GM19043 (cell line): ENCODE results near the gene TUBAL3.

Experiments
- ATAC-seq: cut with Tn5 transposase; IDR thresholded peaks from one replicate; pipeline ENCODE4 v1.9.1; 2021; ENCODE audit warnings: low read depth; ENCODE audit not compliant: unreplicated experiment

TUBAL3 gene

DNA sequence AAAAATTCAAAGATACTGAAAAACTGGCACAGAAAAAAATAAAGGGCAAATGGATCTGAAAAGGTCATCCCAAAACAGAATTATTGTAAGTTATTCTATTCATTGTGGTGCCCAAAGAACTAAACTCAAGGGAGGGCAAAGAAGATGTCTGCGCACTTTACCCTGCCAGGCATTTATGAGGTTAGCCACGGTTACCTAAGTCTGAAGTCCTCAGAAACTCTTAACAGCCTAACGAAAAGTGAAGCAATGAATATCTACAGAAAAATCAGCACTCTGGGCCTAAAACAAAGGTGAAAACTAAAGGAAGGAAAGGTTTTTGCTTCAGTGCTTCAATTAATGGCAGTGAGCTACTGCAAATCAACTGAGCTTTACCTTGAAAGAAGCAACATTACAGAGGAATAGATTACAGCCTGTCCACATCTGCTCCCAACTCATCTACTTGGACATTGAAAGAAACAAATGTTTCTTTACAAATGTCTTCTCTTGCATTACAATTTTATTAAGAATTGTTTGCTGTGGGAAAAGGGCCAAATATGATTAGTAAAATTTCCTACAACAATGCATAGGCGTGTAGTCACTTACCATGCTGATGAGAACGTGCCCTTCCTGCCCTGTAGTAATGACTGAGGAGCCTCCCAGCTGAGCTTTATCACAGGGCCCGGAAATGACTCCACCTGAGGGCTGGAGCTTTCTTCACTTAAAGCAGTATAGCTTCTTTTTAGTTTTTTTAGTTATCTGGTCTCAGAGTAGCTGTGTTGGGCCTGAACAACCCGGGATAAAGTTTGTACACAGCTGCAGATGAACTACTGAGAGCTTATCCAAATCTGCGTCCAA lies at the start of gene TUBAL3:
Gene TUBAL3 (minus strand): TSS at position 621 of the 834 bp plus-strand sequence. CDS start 36 bp downstream, at position 585.
- no peak for ATAC-seq

DNA sequence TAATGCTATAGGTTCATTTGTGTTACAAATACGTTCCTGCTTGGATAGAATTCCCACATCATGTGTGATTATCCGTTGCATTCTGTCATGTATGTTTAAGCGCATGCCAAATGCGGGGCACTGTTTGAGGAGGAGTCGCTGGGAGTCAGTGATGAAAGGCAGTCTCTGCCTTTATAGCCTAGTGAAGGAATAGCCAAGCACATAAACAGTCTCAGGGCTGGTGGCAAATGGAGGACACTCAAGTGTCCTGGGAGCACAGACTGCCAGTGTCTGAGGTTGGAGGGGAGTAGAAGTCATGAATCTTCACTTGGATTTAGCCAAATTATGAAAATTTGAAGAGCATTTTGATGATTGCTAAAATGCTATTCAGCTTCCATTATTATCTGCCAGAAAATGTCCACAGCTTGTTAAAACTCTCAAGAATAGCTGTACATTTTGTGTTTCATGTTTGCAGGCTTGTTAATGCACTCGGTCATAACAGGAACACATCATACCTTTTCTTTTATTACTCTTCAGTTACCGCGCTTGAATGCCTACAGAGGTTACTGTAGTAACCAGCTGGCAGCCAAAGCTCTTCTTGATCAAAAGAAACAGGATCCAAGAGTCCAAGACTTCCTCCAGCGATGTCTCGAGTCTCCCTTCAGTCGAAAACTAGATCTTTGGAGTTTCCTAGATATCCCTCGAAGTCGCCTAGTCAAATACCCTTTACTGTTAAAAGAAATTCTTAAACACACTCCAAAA lies 49.3 kb upstream of the TUBAL3 start:
- no peak for ATAC-seq

DNA sequence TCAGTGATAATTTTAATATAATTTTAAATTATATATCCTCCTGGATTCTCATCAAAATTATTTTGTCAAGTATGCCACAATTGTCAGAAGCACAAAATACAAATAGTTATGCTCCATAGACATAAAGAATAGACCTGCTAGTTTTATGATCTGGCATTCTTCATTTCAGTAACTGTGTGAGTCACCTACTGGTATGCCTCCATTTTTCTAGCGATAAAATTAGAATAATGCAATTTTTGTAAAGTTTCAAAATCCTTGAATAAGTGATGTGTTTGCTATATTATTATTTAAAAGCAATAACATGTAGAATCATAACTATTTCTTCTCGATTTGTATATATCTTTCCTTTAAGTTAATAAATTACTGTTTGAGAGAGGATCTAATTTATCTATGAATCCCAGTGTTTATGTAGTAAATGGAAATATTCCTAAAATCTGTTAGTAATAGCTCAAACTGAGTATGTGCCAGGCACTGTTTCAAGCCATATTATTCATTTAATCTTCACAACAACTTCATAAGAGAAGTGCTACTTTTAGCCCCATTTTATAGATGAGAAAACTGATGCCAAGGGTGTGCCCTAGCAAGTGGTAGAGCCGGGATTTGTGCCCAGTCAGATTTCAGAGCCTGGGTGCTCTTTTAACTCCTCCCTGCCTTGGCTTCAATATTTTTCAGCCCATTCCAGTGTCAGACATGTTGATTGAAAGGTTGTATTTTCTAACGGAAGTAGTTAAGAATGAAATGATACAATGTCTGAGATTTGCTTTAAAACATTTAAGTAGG lies 46.2 kb upstream of the TUBAL3 start:
- no peak for ATAC-seq

DNA sequence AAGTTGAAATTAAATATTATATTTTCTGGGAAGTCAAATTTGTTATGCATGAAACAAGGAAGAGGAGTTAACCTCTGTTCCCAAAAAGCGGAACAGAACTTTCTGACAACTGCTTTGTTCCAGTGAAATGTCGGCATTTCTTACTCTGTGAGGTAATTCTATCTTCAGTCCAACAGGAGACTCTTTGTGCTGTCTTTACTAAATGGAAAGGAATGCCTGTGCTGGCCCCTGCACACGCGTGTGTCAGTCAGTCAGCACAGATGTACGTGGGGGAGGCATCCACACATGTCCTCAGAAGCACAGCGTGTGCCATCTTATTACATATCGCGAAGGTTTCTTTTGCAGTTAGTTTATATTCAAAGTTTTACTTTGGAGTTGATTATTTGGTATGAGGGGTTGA lies 45.2 kb upstream of the TUBAL3 start:
- ATAC-seq = no peak

DNA sequence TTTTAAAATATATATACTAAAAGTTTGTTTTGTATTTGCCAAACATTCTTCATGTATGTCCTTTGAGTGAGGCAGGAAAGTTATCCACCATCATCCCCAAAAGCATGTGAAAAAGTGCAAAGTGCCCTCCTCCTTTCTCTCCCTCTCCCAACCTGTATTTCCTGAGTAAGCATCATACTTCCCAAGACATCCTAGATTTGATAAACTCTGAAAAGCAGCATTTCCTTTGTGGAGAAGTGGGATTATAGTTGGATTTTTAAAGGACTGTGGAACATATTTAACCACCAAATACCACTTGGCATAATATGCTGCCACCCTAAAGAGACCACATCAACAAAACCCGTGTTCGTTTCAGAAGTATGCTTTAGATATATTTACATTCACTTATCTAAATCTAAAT lies 44.6 kb upstream of the TUBAL3 start:
- no peak for ATAC-seq

DNA sequence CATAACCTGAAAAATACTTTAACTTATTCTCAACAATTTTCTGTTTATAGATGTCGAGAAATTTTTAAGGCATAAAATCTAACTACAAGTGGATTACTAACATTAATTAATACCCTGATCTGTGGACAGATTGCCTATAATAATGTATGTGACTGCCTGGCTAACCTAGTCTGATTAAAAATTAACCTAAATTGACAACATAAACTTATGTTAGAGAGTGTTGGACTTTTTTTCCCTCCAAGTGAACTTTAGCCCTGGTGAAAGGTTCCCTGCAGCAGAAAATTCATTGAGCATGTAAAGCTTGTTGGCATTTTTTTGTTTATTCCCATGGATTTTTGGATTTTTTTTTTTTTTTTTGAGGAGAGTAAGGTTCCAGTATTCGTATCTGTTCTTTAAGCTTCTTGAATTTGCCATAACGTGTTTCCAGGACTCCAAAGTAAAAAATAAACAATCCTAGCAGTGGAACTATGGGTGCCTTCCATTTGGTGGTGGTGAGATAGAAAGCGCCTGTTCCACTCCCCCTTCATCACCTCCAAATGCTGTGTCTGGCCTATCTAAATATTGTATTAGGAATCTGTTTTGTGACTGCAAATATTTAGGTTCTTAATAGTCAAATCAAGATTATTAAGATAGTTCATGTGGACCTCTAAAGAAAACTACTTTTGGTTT lies 43.8 kb upstream of the TUBAL3 start:
- ATAC-seq = no peak

DNA sequence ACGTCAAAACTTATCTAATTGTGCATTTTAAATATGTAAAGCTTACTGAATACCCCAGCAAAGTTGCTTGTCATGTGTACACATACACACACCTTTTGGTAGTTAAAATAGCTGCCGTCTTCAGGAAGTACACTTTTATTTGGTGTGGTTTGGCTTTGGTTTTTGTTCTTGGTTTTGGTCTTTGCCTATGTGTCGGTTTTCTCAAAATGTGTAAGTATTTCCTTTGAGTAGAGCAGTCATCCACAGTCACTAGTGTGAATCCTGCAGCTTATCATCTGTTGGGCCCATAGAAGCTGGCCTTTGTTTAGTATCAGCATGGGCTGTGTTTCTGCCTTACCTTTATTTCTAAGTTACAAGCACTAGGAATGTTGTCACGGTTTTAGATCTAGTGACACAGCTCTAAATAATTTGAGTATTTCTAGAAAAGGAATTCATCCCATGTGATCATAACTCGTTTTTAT lies 43.0 kb upstream of the TUBAL3 start:
- ATAC-seq = peak; percentile 54

DNA sequence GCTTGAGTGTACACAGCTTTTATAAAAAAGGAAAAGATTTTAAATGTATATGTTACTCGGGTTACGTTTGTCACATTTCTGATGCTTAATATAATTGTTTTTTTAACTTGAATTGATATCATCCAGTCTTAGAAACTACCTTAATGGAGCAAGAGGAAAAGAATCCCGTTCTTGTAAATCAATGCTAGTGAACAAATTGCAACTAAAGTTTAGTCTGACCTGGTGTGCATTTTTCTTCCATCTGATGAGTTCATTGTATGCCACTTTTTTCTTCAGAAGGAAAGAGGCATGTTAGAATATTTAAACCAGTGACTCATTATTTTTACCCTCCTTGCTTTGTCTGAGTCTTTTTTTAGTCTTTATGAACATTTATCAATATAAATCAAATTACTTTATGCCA lies 42.4 kb upstream of the TUBAL3 start:
- ATAC-seq = no peak

DNA sequence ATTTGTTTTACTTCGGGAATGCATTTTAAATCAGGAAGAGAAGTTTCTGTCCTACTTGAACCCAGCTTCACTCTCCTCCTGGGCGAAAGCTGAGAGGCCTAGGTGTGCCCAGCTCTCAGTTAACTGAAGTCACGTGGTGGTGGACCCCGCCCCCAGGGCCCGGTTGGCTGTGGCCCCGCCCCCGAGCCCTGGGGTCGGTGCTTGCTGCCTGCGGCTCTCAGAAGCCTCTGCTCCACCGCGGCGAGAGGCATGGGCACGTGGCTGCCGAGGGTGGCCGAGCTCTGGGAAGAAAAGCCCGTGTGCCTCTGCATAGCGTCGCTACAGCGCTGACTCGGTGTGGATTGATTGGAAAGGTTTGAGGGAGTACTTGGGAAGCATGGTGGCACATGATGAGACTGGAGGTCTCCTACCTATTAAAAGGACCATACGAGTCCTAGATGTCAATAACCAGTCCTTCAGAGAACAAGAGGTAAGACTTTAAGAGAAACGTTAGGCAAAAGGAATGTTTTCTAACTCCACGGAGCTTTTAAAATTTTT lies 41.8 kb upstream of the TUBAL3 start:
- peak; percentile 31 for ATAC-seq

DNA sequence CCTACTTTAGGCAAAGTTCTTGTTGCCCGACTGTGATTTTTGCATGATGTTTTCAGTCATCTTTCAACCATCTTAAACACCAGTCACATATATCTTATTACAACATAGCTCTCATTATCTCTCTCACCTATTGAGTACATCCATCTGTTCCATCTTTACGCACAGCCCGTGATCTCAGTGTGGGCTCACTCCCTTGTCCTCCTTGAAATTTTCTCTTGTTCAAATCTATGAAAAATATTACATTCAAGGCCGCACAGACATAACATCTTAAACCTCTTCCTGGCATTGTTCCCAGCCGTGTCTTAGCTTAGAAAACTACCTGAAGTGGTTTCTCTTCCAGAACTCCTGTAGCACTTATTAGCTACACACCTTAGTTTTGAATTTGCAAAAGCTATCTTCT lies 40.4 kb upstream of the TUBAL3 start:
- no peak for ATAC-seq

DNA sequence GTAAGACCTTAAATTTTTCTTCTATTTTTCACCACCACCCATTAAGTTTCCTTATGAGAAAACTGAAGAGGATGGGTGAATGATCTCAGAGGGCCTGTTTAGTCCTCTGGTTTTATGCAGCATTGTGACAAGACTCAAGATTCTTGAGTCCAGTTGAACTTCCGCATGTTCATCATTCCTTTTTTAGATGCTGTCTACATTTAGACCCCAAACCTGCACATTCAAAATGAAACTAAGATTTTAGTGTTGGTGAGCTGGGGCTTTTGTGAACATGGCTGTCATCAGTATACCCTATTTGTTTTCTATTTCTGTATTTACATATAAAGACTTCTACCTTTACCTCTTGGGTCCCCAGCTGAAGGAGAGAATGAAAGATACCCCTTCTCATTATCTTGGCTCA lies 38.8 kb upstream of the TUBAL3 start:
- ATAC-seq = peak; percentile 75

DNA sequence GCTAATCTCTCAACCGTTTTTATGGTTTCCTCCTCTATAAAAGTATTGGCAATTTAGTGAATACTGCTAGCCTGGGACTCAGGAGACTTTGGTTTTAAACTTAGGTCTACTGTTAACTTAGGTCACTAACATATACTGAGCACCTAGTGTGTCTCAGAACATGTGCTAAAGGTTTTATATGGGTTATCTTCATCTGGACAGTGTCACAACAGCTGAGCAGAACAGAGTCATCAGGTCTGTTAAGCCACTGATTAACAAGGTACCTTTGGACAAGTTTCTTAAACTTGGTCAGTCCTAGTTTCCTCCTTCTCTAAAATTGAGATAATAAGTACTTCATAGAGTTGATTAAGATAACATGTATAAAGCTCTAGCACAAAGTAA lies 38.4 kb upstream of the TUBAL3 start:
- ATAC-seq = peak; percentile 33

DNA sequence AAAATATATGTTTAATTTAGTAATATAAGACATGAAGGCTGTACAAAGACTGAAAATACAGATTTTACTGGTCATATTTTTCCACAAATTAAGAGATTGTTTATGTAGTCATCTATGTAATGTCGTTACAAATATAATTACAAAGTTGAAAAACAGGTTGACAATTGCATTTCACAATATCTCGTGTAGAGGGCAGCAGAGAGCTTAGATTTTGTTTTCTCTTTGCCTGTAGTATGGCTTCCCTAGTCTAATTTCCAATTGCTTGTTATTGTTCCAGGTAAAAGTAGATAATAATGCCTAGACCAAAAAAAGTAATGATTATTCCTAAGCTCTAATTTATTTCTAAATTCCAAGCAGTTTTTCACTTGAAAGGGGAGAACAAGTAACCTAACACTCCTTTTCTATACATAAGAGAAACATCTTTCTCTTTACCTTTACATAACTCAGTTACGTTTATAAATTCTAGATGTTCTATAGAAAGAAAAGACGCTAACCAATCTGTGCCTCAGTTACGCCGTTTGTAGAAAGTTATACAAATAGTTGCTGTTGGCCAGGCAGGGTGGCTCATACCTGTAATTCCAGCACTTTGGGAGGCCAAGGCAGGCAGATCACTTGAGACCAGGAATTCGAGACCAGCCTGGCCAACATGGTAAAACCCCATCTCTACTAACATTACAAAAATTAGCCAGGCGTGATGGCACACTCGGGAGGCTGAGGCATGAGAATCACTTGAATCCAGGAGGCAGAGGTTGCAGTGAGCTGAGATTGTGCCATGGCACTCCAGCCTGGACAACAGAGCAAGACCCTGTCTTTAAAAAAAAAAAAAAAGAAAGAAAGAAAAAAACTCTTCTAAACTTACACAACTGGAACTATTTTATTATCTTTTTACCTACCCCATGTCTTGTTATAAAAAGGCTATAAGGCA lies 37.7 kb upstream of the TUBAL3 start:
- ATAC-seq = no peak

DNA sequence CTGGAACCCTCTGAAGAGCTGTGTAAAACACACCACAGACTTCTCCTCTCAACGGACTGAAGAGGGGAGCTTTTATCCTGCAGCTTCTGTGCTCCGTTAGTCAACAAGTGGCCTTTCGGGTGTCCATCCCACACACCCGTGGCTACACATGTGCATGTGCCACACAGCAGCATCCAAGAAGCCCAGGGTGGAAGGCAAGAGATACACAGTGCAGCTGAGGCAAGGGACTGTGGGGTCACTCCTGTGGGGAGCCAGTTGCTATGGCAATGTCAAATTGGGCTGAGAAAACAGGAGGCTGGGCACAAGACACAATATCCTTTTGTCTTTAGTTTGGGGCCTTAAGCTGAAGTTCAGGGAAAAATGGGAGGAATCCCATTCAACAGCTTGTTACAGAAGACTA lies 36.5 kb upstream of the TUBAL3 start:
- no peak for ATAC-seq

DNA sequence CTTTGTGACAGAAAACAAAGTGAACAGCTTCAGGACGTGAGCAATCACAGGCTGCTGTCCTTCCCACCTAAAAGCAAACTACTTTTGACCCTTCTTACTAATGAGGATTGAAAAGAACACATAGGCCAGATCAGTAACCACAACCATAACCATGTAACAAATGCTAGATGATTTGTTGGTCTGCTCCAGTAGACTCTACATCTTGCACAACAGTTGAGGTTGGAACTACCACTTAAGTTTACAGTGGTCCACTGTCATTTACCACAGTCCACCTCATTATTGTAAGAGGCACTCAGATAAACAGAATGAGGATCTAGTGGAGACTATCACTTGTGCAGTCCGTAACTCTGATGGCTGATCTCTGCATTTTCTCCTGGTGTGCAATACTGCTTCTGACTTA lies 35.6 kb upstream of the TUBAL3 start:
- no peak for ATAC-seq

DNA sequence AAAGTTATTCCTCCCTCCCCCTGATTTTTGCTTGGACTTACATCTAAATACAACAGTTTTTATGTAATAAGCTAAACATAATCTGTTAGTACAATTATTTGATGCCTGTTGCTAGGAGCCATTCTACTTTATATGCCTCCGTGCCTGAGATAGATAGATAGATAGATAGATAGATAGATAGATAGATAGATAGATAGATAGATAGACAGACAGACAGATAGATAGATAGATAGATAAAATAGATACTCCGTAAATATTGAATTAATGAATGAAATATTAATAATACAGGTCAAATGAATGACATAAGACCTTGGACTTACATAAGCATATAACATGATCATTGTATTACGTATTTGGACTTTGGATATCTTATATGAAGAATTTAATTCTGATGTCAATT lies 30.7 kb upstream of the TUBAL3 start:
- no peak for ATAC-seq

DNA sequence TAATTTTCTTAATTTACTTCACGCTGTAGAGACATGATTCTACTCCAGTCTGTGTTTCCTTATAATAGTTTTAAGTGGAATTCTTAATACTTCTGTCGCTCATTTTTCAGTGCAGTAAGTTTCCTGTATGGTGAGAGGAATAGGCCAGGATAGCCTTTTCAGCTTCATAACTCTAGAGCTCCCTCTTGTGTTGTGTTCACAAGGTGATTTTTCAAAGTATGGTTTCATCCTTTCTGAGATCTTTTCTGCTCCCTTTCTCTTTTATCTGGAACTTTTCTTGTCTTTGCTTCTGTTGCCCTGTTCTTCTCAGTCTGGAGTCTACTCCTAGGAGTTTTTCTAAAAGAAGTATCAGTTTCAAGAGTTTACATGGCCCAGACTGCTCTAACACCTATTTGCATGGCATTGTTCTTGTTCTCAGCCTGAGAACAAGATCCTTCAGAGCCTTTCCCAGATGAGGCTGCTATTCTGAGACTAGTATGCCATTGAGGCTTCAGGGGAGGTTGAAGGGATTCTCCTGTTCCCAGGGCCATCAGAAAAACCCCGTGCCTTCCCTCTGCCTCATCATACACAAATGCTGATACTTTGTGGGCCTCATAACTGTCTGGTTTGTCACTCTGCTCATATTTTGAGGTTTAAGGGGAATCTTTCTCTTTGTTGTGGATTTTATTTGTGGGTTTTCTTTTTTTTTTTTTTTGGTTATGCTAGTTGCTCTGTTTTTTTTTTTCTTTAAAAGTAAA lies 29.6 kb upstream of the TUBAL3 start:
- ATAC-seq = no peak

DNA sequence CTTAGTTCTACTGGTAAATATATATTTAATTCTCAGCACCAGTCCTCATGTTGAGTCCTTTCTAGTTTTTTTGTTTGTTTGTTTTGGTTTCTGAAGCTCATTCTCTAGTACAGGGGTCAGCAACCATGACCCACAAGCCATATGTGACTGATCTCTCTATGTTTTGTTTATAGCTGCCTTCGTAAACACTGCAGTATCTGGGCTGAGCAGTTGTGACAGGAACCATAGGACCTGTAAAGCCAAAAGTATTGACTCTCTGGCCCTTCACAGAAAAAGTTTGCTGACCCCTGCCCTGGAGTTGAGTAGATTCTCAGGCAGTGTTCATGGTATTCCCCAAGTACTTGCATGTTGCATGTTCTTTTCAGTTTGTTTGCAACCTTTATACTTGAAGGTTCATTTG lies 28.6 kb upstream of the TUBAL3 start:
- no peak for ATAC-seq

DNA sequence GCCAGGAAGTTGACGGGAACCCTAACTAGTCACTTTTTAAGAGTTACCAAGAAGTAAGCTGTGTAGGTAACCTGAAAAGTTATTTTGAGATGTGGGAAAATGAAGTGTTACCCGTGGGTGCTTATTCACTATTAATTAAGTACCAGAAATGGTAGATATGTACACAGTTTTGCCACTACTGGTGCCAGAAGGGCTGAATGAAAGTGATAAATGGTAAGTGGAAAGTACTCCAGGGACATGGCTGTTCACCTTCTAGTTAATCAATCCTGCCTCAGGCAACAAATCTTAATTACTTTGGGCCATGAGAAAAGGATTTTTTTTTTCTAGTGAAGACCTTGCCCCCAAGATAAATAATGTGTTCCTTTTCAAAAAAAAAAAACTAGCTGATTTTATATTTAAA lies 23.5 kb upstream of the TUBAL3 start:
- ATAC-seq = no peak
